Measurements from ENCODE around the gene GPX4. TPM values are rescaled to one million over a fixed set of nuclear protein-coding genes. Genes with fewer than 3 reads are reported as not detected.

GPX4 gene
- total and polyA plus RNA-seq, 2 of the 13 experiments (the other 11 are each of a cell fraction or from before 2014, with no cell fraction given): 535 to 613 TPM

DNA sequence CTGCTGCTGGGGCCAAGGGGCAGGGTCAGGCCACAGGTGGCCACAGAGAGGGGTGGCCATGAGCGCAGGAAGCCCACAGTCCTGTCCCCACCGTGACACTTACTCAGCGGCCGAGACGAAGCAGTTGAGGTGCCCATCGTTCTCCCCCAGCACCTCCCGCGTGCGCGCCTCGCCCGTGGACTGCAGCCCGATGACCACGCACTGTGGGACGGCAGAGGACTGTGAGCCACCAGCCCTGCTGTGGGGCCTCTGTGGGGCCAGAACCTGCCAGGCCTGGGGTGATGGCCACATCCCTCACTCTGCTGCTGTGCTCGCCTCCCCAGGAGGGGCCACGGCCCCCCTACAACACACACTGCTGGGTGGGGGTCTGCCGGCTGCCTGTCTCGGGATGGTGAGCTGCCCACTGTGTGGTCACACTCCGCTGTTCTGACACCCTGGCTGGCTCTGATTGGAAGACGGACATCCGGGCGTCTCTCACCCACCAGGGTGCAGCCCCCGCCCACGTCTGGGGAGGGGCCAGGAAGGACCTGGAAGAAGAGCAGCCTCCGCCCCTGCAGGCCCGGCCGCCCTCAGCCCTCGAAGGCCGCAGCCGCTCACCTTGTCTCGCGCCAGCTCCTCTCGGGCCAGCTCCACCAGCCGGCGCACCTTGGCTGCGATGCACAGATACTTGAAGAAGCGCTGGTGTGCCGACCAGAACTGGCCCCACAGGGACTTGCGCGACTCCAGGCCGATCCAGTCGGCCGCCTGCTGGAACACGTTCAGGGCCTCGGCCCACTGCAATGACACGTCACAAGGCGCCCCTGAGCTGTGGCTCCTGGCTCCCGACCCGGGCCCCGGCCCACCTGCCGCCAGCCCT lies 13.2 kb downstream of the GPX4 start:
- no TSS peak for BruUV-seq (replicated peaks)

DNA sequence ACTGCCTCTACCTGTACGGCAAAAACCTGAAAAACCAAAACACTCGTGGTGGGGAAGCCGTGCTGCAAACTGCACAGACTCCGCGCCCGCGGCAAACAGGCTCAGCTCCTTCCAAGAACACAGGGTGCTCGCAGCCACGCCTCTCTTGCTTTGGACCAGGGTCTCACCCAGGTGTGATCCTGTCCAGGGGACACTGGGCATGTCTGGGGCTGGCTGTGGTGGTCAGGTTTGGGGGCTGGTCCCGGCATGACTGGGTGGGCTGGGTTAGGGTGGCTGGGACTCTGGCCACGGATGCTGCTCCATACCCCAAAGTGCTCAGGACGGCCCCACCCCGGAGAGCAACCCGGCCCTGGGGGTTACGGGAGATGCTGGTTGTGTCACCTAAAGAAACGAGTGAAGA lies 13.9 kb downstream of the GPX4 start:
- H3K9ac ChIP-seq (ENCODE audit: insufficient read depth, low read depth, low read length): no peak overlapping the region
- ATAC-seq (no peak), FAIRE-seq (no peak), DNase-seq (ENCODE audit: low spot score) (no peak)
- H3K79me2 ChIP-seq (ENCODE audit: insufficient read depth, low read length): no peaks in the 10 kb centered on the region
- H3K9me3 ChIP-seq (ENCODE audit: low read length): no peaks in the 10 kb centered on the region
- peaks cover 16 to 32% of the 10 kb centered on the region in 2 experiments; a peak in 4 of 5 replicates for H3K36me3 ChIP-seq (replicated peaks in 1 of 2; ENCODE audit: control insufficient read depth in 1 of 2, insufficient read depth in 2 of 2, low read length in 2 of 2)
- no TSS peak for BruUV-seq (replicated peaks)
- peaks cover 15% of the 10 kb centered on the region for H3K4me1 ChIP-seq (ENCODE audit: insufficient read depth, low read length)
- 91% methylated on average over 11 of the region's 16 CpGs for WGBS (ENCODE audit: low lambda C conversion rate)
- in situ Hi-C loops (cut with HindIII; ENCODE audit: extremely low pct_ligation_motif_present, low pct_unique_long_range_greater_than_20kb) (loop anchor here (5.0 kb wide), 1 partner anchor 35 kb away; no protein-coding TSS in a partner anchor), intact Hi-C loops (cut with micrococcal nuclease; ENCODE audit: unreplicated experiment) (no loop called here)
- TF ChIP-seq ZNF7 (CRISPR knock-in tag; IDR thresholded peaks at IDR 0.05) (no peak), AGO2 (optimal IDR thresholded peaks at IDR 0.05; ENCODE audit: low read depth, low read length) (peak; percentile 6)
- POLR2A ChIA-PET: no interaction called here
- no peak overlapping the region for H3K27ac ChIP-seq (ENCODE audit: extremely low read length, insufficient read depth, low read length)
- no peaks in the 10 kb centered on the region for H4K20me1 ChIP-seq (ENCODE audit: insufficient read depth, low read length)
- no peak overlapping the region for H3K4me2 ChIP-seq (ENCODE audit: low read depth, low read length)
- CTCF ChIA-PET (ENCODE audit: low intra/inter-chr PET ratio, low total read pairs): no interaction called here
- no peaks in the 10 kb centered on the region; a peak in 1 of 5 replicates for H3K27me3 ChIP-seq (ENCODE audit: control insufficient read depth in 1 of 2, insufficient read depth in 2 of 2, low read length in 2 of 2)
- no peak overlapping the region for H3K4me3 ChIP-seq (replicated peaks in 1 of 3; ENCODE audit: insufficient read depth in 1 of 3, low read depth in 2 of 3, low read length in 3 of 3)
- H2AFZ ChIP-seq (ENCODE audit: low read length): no peak overlapping the region

More for the DNA sequence above, 13.2 kb downstream of the GPX4 start:
- ChIA-PET POLR2A (no interaction called here), CTCF (ENCODE audit: low intra/inter-chr PET ratio, low total read pairs) (no interaction called here)
- DNase-seq (ENCODE audit: low spot score): no peak
- in situ Hi-C loops (cut with HindIII; ENCODE audit: extremely low pct_ligation_motif_present, low pct_unique_long_range_greater_than_20kb): loop anchor here (5.0 kb wide), 1 partner anchor 35 kb away; no protein-coding TSS in a partner anchor
- H4K20me1 ChIP-seq (ENCODE audit: insufficient read depth, low read length): no peaks in the 10 kb centered on the region
- FAIRE-seq: no peak
- no peak overlapping the region for H3K9ac ChIP-seq (ENCODE audit: insufficient read depth, low read depth, low read length)
- peaks cover 14 to 31% of the 10 kb centered on the region in 2 experiments; a peak in 4 of 5 replicates for H3K36me3 ChIP-seq (replicated peaks in 1 of 2; ENCODE audit: control insufficient read depth in 1 of 2, insufficient read depth in 2 of 2, low read length in 2 of 2)
- WGBS (ENCODE audit: low lambda C conversion rate): 97% methylated on average over 24 of the region's 52 CpGs
- intact Hi-C loops (cut with micrococcal nuclease; ENCODE audit: unreplicated experiment): no loop called here
- ATAC-seq: no peak
- H2AFZ ChIP-seq (ENCODE audit: low read length): no peak overlapping the region
- H3K4me1 ChIP-seq (ENCODE audit: insufficient read depth, low read length): peaks cover 15% of the 10 kb centered on the region
- H3K27ac ChIP-seq (ENCODE audit: extremely low read length, insufficient read depth, low read length): no peak overlapping the region
- TF ChIP-seq, protein P1, sequence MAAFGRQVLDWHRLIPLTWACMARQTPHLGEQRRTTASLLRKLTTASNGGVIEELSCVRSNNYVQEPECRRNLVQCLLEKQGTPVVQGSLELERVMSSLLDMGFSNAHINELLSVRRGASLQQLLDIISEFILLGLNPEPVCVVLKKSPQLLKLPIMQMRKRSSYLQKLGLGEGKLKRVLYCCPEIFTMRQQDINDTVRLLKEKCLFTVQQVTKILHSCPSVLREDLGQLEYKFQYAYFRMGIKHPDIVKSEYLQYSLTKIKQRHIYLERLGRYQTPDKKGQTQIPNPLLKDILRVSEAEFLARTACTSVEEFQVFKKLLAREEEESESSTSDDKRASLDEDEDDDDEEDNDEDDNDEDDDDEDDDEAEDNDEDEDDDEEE (CRISPR knock-in tag; IDR thresholded peaks at IDR 0.05): no peak
- TF ChIP-seq AGO2 (optimal IDR thresholded peaks at IDR 0.05; ENCODE audit: low read depth, low read length): peak; percentile 25
- H3K4me3 ChIP-seq (replicated peaks in 1 of 3; ENCODE audit: insufficient read depth in 1 of 3, low read depth in 2 of 3, low read length in 3 of 3): no peak overlapping the region
- H3K4me2 ChIP-seq (ENCODE audit: low read depth, low read length): no peak overlapping the region
- no peaks in the 10 kb centered on the region; a peak in 1 of 5 replicates for H3K27me3 ChIP-seq (ENCODE audit: control insufficient read depth in 1 of 2, insufficient read depth in 2 of 2, low read length in 2 of 2)
- no peaks in the 10 kb centered on the region for H3K79me2 ChIP-seq (ENCODE audit: insufficient read depth, low read length)
- H3K9me3 ChIP-seq (ENCODE audit: low read length): no peaks in the 10 kb centered on the region
